Measurements from ENCODE around the gene PERM1.

Gene PERM1

GRCh38 chr1:961132-961669 is 20.7 kb downstream of the PERM1 start:
- no peaks in the 10 kb centered on the region for H3K27me3 ChIP-seq (ENCODE audit: insufficient read depth, low read length, poor library complexity)
- H3K4me1 ChIP-seq (ENCODE audit: control insufficient read depth, low read depth, low read length): no peaks in the 10 kb centered on the region
- H3K56ac ChIP-seq (ENCODE audit: low read length): peak overlapping the region; percentile 66
- H3K4me3 ChIP-seq (ENCODE audit: low read length): peak overlapping the region; percentile 70
- peaks cover 1% of the 10 kb centered on the region for H3K36me3 ChIP-seq (ENCODE audit: control insufficient read depth, insufficient read depth, low read length)
- no peak overlapping the region for H2BK5ac ChIP-seq (ENCODE audit: low read length)
- H2BK120ac ChIP-seq (ENCODE audit: low read depth, low read length): no peak overlapping the region
- H3K9ac ChIP-seq (ENCODE audit: low read length): peak overlapping the region; percentile 78
- no peak overlapping the region for H3K23ac ChIP-seq (ENCODE audit: low read length)
- no peak overlapping the region for H3K27ac ChIP-seq (ENCODE audit: low read depth, low read length)
- no peak overlapping the region for H2AK5ac ChIP-seq (ENCODE audit: low read length)
- H3K79me1 ChIP-seq (ENCODE audit: low read length): peaks cover 14% of the 10 kb centered on the region
- no peak overlapping the region for H4K5ac ChIP-seq (ENCODE audit: low read length)
- peak overlapping the region; percentile 51 for H3K18ac ChIP-seq (ENCODE audit: low read length)
- peaks cover 15% of the 10 kb centered on the region for H3K79me2 ChIP-seq (ENCODE audit: control insufficient read depth, insufficient read depth, low read length)
- no CpG with 5 or more reads among the region's 56 CpGs for WGBS (ENCODE audit: extremely low coverage, insufficient coverage, low lambda C conversion rate)
- no peak overlapping the region for H2BK15ac ChIP-seq (replicated peaks; ENCODE audit: low read depth)
- H3K4ac ChIP-seq (ENCODE audit: low read depth, low read length): no peak overlapping the region
- peak overlapping the region; percentile 12 for H3K4me2 ChIP-seq (ENCODE audit: low read length)
- no peak for DNase-seq
- H4K8ac ChIP-seq (ENCODE audit: low read depth, low read length): no peak overlapping the region

- peaks cover 14% of the 10 kb centered on the region for H3K79me1 ChIP-seq (ENCODE audit: low read length)
- peak within 1 kb of the TSS; percentile 78 for H3K9ac ChIP-seq (ENCODE audit: low read length)
- H2AK5ac ChIP-seq (ENCODE audit: low read length): no peak within 1 kb of the TSS
- peak within 1 kb of the TSS; percentile 20 for H3K4me2 ChIP-seq (ENCODE audit: low read length)
- H3K79me2 ChIP-seq (ENCODE audit: control insufficient read depth, insufficient read depth, low read length): peaks cover 15% of the 10 kb centered on the region
- H4K8ac ChIP-seq (ENCODE audit: low read depth, low read length): no peak within 1 kb of the TSS
- WGBS (ENCODE audit: extremely low coverage, insufficient coverage, low lambda C conversion rate): no CpG with 5 or more reads among the region's 109 CpGs
- peak; percentile 81 for DNase-seq
- no peaks in the 10 kb centered on the region for H3K27me3 ChIP-seq (ENCODE audit: insufficient read depth, low read length, poor library complexity)
- no peak within 1 kb of the TSS for H2BK5ac ChIP-seq (ENCODE audit: low read length)
- no peak within 1 kb of the TSS for H3K23ac ChIP-seq (ENCODE audit: low read length)
- no peak within 1 kb of the TSS for H3K27ac ChIP-seq (ENCODE audit: low read depth, low read length)
- H3K4ac ChIP-seq (ENCODE audit: low read depth, low read length): peak within 1 kb of the TSS; percentile 44
- peak within 1 kb of the TSS; percentile 51 for H3K18ac ChIP-seq (ENCODE audit: low read length)
- peaks cover 4% of the 10 kb centered on the region for H3K36me3 ChIP-seq (ENCODE audit: control insufficient read depth, insufficient read depth, low read length)
- no peak within 1 kb of the TSS for H2BK120ac ChIP-seq (ENCODE audit: low read depth, low read length)
- H4K5ac ChIP-seq (ENCODE audit: low read length): no peak within 1 kb of the TSS
- peak within 1 kb of the TSS; percentile 80 for H3K56ac ChIP-seq (ENCODE audit: low read length)
- H3K4me1 ChIP-seq (ENCODE audit: control insufficient read depth, low read depth, low read length): no peaks in the 10 kb centered on the region
- no peak within 1 kb of the TSS for H2BK15ac ChIP-seq (replicated peaks; ENCODE audit: low read depth)
- H3K4me3 ChIP-seq (ENCODE audit: low read length): peak within 1 kb of the TSS; percentile 70
Measured at GRCh38 chr1:960363-961131, 21.3 kb downstream of the PERM1 start, which contains the start of gene KLHL17. KLHL17 (plus strand) TSS chr1:960584; CDS start chr1:960694, 110 bp downstream.

- Histone ChIP-seq H3K79me1 (ENCODE audit: low read length) (peaks cover 14% of the 10 kb centered on the region), H3K27ac (ENCODE audit: low read depth, low read length) (no peak overlapping the region), H3K4me1 (ENCODE audit: control insufficient read depth, low read depth, low read length) (no peaks in the 10 kb centered on the region), H2AK5ac (ENCODE audit: low read length) (no peak overlapping the region), H2BK15ac (replicated peaks; ENCODE audit: low read depth) (no peak overlapping the region), H4K8ac (ENCODE audit: low read depth, low read length) (no peak overlapping the region), H3K4ac (ENCODE audit: low read depth, low read length) (no peak overlapping the region), H3K9ac (ENCODE audit: low read length) (peak overlapping the region; percentile 49), H3K27me3 (ENCODE audit: insufficient read depth, low read length, poor library complexity) (no peaks in the 10 kb centered on the region), H2BK5ac (ENCODE audit: low read length) (no peak overlapping the region), H3K18ac (ENCODE audit: low read length) (no peak overlapping the region), H3K23ac (ENCODE audit: low read length) (no peak overlapping the region), H2BK120ac (ENCODE audit: low read depth, low read length) (no peak overlapping the region), H3K79me2 (ENCODE audit: control insufficient read depth, insufficient read depth, low read length) (peaks cover 15% of the 10 kb centered on the region), H3K4me2 (ENCODE audit: low read length) (no peak overlapping the region), H3K56ac (ENCODE audit: low read length) (peak overlapping the region; percentile 80), H4K5ac (ENCODE audit: low read length) (no peak overlapping the region), H3K36me3 (ENCODE audit: control insufficient read depth, insufficient read depth, low read length) (peaks cover 9% of the 10 kb centered on the region), H3K4me3 (ENCODE audit: low read length) (no peak overlapping the region)
- no CpG with 5 or more reads among the region's 57 CpGs for WGBS (ENCODE audit: extremely low coverage, insufficient coverage, low lambda C conversion rate)
- DNase-seq: no peak
Measured at GRCh38 chr1:959731-960362, 22.0 kb downstream of the PERM1 start.

- no peak within 1 kb of the TSS for H3K27ac ChIP-seq (ENCODE audit: low read depth, low read length)
- no peak within 1 kb of the TSS for H2BK120ac ChIP-seq (ENCODE audit: low read depth, low read length)
- no peak within 1 kb of the TSS for H3K4ac ChIP-seq (ENCODE audit: low read depth, low read length)
- H3K4me2 ChIP-seq (ENCODE audit: low read length): peak within 1 kb of the TSS; percentile 67
- H4K8ac ChIP-seq (ENCODE audit: low read depth, low read length): no peak within 1 kb of the TSS
- H3K27me3 ChIP-seq (ENCODE audit: insufficient read depth, low read length, poor library complexity): no peaks in the 10 kb centered on the region
- H3K36me3 ChIP-seq (ENCODE audit: control insufficient read depth, insufficient read depth, low read length): peaks cover 12% of the 10 kb centered on the region
- no peak within 1 kb of the TSS for H4K5ac ChIP-seq (ENCODE audit: low read length)
- peak within 1 kb of the TSS; percentile 12 for H3K18ac ChIP-seq (ENCODE audit: low read length)
- peaks cover 15% of the 10 kb centered on the region for H3K79me2 ChIP-seq (ENCODE audit: control insufficient read depth, insufficient read depth, low read length)
- peak within 1 kb of the TSS; percentile 98 for H3K4me3 ChIP-seq (ENCODE audit: low read length)
- peaks cover 14% of the 10 kb centered on the region for H3K79me1 ChIP-seq (ENCODE audit: low read length)
- peak within 1 kb of the TSS; percentile 97 for H3K9ac ChIP-seq (ENCODE audit: low read length)
- WGBS (ENCODE audit: extremely low coverage, insufficient coverage, low lambda C conversion rate): no CpG with 5 or more reads among the region's 101 CpGs
- no peaks in the 10 kb centered on the region for H3K4me1 ChIP-seq (ENCODE audit: control insufficient read depth, low read depth, low read length)
- H3K23ac ChIP-seq (ENCODE audit: low read length): no peak within 1 kb of the TSS
- H2AK5ac ChIP-seq (ENCODE audit: low read length): peak within 1 kb of the TSS; percentile 18
- no peak within 1 kb of the TSS for H2BK15ac ChIP-seq (replicated peaks; ENCODE audit: low read depth)
- DNase-seq: peak; percentile 90
- H2BK5ac ChIP-seq (ENCODE audit: low read length): no peak within 1 kb of the TSS
- H3K56ac ChIP-seq (ENCODE audit: low read length): peak within 1 kb of the TSS; percentile 93
Measured at GRCh38 chr1:958823-959730, 22.8 kb downstream of the PERM1 start, which contains the start of gene NOC2L. NOC2L (minus strand) TSS chr1:959256; CDS start chr1:959240, 16 bp downstream.

GRCh38 chr1:956636-957035 is 25.3 kb downstream of the PERM1 start:
- H2AK5ac ChIP-seq (ENCODE audit: low read length): no peak overlapping the region
- no peaks in the 10 kb centered on the region for H3K27me3 ChIP-seq (ENCODE audit: insufficient read depth, low read length, poor library complexity)
- no peak overlapping the region for H3K56ac ChIP-seq (ENCODE audit: low read length)
- no peak overlapping the region for H4K5ac ChIP-seq (ENCODE audit: low read length)
- H3K4ac ChIP-seq (ENCODE audit: low read depth, low read length): no peak overlapping the region
- no peak overlapping the region for H2BK15ac ChIP-seq (replicated peaks; ENCODE audit: low read depth)
- no peak overlapping the region for H3K18ac ChIP-seq (ENCODE audit: low read length)
- no peak overlapping the region for H2BK5ac ChIP-seq (ENCODE audit: low read length)
- H3K27ac ChIP-seq (ENCODE audit: low read depth, low read length): no peak overlapping the region
- no peak for DNase-seq
- WGBS (ENCODE audit: extremely low coverage, insufficient coverage, low lambda C conversion rate): no CpG with 5 or more reads among the region's 11 CpGs
- H3K9ac ChIP-seq (ENCODE audit: low read length): no peak overlapping the region
- no peaks in the 10 kb centered on the region for H3K4me1 ChIP-seq (ENCODE audit: control insufficient read depth, low read depth, low read length)
- no peak overlapping the region for H4K8ac ChIP-seq (ENCODE audit: low read depth, low read length)
- H3K79me2 ChIP-seq (ENCODE audit: control insufficient read depth, insufficient read depth, low read length): peaks cover 15% of the 10 kb centered on the region
- H2BK120ac ChIP-seq (ENCODE audit: low read depth, low read length): no peak overlapping the region
- peaks cover 14% of the 10 kb centered on the region for H3K79me1 ChIP-seq (ENCODE audit: low read length)
- no peak overlapping the region for H3K4me2 ChIP-seq (ENCODE audit: low read length)
- H3K36me3 ChIP-seq (ENCODE audit: control insufficient read depth, insufficient read depth, low read length): peaks cover 19% of the 10 kb centered on the region
- H3K4me3 ChIP-seq (ENCODE audit: low read length): no peak overlapping the region
- no peak overlapping the region for H3K23ac ChIP-seq (ENCODE audit: low read length)

All from mesendoderm (in vitro differentiated cells).